OCI-LY7 (cell line): ENCODE data around the gene HUNK.

ENCODE experiments used
- CTCF ChIP-seq: fragments of 200-600 bp; sonication (generic); conservative IDR thresholded peaks from 2 replicates; pipeline ENCODE4 v1.5.1; 2014; ENCODE audit warnings: mild to moderate bottlenecking, antibody characterized with exemption, low read length, moderate library complexity, mixed read lengths
- EZH2phosphoT487 ChIP-seq: fragments of 200-600 bp; sonication (generic); IDR thresholded peaks from 2 replicates; pipeline ENCODE4 v1.6.1; 2018; ENCODE audit warnings: low read depth, borderline replicate concordance, mild to moderate bottlenecking, mixed run types, antibody characterized with exemption, low read length, moderate library complexity, mixed read lengths

- no peak for TF ChIP-seq EZH2phosphoT487
- no peak for TF ChIP-seq CTCF
These were observed 75.9 kb downstream of the HUNK start for GRCh38 chr21:31948676-31949075.
